CD4-positive, alpha-beta T cell treated with Interleukin-2 at 100 ng/mL for 4 hours (primary cell): ENCODE results near the gene SHISA8.

Experiments used
- DNase-seq: peaks from one replicate; pipeline ENCODE4 v3.0.0-alpha.2; 2020; ENCODE audit warnings: low spot score

SHISA8 gene

DNA sequence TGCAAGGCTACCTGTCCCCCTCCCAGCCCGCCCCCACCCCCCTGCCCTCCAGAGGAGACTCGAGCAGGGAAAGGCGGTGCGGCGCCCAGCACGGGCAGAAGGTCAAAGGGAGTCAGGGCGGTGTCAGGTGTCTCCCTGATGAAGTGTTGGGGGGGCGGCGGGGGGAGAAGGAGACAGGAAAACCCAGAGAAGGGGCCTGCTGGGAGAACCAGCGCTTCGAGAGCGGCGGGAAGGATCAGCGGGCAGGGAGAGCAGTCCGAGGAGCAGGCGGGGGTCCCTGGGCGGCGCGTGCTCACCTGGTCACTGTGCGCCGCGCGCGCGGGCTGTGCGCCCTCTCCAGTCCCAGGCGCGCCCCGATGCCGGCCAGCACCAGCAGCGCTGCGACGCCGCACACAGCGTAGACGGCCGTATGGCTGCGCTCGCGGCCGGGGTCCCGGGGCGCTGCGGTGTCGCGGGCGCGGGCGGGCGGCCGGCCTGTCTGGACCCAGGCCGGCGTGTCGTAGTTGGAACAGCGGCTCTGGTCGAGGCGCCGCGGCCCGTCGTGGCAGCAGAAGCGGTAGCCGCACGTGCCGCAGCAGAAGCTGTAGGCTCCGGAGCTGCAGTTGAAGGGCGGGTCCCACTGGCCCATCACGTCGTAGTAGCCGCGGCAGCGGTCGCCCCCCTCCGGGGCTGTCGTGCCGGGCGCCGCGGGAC, 886 bp downstream of the SHISA8 start:
- no peak for DNase-seq

DNA sequence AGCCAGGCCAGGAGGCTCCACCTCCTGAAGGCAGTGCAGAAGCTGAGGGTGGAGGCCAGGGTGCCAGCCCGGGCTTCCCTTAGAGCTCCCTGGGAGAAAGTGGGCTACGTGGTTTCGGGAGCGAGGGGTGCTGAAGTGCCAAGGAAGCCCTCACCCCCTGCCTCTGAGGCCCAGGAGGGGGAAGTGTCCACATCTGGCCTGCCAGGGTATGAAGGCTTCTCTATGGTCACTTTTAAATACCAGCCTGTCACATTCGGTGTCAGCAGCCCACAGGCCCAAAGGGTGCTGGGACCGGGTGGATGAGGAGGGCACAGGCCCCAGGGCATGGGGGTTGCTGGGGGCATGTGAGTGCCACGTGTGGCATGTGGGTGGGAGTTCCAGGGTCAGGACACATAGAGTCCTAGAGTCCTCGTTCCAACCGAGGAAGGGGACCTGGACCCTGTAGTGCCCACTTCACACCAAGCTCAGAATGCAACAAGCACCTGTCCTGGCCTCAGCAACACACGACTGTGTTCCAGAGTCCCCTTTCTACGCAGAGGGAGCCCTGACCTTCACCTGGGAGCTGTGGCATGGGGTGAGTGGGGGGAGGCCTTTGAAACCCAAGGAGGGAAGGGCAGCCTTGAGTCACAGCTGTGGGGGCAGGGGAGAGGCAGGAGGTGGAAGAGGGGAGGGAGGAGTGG, 1.7 kb downstream of the SHISA8 start:
- no peak for DNase-seq

DNA sequence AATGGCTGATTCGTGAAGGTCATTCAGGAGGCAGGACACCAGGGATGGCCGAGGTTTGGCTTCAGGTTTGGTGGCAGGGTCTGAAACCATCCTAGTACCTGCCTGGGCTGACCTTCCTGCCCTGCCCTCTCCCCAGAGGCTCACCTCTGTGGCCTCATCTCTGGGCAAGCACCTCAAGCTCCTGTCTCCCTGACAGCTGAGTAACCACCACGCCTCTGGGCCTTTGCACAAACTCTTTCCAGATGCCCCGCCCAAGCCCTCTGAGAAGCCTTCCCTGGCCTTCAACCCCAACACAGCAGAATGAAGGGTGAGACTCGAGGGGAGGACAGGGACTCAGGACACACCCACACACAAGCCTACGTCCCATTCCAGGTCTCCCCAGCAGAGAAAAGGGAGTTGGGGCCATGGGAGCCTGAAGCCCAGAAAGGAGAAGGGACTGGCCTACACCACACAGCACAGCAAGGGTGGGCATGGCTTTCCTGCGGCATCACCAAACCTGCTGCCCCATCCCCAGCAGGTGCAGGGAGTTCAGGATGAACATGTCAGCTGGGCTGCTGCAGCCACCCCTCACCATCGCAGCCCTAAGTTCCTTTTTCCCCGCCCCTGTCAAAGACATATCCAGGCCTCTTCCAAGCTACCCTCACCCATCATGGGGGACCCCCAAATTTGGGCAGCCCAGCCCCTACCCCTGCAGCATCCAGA, 2.4 kb downstream of the SHISA8 start:
- DNase-seq = no peak

DNA sequence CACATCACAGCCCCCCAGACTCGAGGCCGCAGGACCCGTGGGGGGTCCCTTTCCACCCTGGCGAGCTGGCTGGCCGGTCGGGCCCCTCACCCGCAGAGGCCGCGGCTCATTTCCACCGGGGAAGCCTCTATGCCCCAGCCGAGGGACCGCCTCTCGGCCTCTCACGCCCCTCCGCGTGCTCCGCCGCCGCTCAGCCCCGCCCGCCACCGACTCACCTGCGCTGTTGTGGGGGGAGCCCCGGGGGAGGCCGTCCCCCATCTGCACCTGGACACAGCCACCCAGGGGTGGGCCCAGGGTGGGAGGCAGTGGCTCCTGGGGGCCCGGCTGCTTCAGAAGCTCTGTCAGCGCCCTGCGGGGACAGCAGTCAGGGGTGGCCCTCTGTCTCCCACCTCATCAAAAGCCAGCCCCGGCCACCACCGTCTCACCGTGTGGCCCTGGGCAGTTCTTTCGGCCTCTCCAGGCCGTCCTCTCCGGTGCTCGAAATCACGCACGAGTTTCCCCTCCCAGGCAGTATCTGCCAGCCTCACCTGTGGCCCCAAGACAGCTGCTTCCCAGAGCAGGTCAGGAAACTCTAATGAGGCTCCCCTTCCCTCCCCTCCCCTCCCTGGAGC, 3.8 kb downstream of the SHISA8 start:
- DNase-seq = no peak

DNA sequence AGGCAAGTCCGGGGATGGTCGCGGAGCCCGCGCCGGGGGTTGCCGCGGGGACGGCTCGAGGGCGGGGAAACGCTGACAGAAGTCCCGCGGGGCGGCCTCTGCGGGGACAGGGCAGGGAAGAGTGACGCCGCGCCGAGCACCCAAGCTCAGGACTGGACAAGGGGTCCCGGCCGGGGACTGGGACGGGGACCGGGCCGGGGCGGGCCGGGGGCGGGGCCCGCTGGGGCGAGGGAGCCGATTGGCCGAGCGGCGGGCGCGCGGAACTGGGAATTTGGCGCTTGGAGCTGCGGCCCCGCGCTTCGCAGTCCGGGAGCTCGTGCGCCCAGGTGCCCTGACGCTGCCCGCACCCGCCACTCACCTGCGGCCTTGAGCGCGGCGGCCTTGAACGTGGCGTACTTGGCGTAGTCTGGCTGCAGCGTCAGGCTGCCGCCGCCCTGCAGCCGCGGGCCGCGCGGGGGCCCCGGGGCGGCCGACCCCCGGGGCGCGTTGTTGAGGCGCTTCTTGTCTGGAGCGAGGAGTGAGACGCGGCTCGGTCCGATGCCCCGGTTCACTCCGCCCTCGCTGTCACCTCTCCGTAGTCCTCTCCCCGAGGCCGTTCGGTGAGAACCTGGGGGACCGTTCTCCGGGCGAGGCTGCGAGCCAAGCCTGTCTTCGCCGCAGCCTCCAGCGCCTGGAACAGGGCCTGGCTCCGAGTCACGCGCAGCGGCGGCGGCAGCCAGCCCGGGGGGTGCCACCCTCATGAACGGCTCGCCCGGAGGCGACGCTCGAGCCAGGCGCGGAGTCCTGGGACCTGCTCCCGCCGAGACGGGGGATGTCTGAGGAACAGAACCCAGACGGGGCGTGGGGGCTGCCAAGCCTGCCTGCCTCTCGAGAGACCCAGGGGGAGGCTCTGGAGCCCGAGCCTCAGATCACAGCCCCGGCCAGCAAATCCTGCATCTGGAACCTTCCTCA, 4.5 kb downstream of the SHISA8 start:
- DNase-seq = peak; percentile 18

DNA sequence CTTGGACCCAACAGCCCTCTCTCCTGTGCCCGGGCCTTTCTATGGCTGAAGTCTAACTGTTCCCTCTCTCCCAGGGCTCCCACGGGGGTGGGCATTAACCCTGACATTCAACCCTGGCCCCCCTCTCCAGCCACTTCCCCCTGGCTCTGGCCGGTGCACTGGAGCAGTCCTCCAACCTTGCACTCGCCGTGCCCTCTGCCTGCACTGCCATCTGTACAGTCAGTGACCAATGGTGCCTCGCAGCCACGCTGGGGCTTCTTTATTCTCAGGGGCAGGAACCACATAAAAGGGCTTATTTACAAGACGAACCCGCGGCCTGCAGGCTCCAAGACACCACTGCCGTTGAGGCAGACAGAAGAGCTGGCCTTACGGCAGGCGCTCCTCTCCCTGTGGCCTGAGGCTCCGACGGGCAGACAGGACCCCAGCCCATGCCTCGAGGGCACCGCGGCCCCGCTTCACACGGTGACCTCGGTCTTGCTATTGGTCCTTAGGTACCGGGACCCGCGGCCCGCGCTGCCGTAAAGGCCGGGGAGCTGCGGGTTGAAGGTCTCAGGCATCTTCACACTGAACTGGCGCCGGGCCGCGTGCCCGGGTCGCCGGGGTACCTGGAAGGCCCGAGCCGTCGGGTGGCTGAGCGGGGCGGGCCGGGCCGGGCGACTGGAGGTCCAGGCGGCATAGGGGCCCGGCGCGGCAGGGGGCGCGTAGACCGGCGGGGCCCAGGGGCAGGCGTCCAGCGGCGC, 5.4 kb downstream of the SHISA8 start:
- DNase-seq = no peak

DNA sequence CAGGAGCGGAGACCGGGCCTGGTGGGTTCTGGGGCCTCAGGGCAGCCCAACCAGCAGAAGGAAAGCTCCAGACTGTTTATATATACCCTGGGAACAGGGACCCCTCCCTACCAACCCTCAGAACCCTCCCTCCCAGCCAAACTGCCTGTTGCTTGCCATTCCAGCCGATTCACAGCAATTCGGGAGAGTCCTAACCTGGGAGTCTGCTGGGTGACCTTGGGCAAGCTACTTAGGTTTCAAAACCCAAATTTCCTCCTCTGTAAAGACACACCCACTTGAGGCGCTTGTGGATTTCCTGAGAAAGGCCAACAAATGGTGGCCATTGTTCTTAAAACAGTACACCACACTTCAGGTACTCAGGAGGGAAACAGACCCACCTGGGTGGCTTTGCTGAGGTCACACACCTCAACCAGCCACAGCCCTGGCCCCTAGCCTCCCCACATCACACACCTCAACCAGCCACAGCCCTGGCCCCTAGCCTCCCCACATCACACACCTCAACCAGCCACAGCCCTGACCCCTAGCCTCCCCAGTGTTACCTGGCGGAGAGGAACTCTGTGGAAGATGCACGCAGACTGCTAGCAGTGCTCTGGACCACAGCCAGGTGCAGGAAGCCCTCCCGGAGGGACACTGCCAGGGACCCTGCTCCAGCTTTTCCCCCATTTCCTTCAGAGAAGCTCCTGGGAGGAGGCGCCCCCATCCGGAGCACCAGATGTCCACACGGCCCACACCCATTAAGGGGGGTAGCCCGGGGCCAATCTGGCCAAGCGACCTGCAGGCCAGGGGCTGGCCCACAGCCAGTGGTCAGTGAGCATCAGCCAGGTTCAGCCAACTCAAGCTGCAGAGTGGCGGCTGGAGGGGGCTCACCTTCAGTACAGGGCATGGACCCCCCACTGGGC, 6.2 kb downstream of the SHISA8 start:
- peak; percentile 37 for DNase-seq

DNA sequence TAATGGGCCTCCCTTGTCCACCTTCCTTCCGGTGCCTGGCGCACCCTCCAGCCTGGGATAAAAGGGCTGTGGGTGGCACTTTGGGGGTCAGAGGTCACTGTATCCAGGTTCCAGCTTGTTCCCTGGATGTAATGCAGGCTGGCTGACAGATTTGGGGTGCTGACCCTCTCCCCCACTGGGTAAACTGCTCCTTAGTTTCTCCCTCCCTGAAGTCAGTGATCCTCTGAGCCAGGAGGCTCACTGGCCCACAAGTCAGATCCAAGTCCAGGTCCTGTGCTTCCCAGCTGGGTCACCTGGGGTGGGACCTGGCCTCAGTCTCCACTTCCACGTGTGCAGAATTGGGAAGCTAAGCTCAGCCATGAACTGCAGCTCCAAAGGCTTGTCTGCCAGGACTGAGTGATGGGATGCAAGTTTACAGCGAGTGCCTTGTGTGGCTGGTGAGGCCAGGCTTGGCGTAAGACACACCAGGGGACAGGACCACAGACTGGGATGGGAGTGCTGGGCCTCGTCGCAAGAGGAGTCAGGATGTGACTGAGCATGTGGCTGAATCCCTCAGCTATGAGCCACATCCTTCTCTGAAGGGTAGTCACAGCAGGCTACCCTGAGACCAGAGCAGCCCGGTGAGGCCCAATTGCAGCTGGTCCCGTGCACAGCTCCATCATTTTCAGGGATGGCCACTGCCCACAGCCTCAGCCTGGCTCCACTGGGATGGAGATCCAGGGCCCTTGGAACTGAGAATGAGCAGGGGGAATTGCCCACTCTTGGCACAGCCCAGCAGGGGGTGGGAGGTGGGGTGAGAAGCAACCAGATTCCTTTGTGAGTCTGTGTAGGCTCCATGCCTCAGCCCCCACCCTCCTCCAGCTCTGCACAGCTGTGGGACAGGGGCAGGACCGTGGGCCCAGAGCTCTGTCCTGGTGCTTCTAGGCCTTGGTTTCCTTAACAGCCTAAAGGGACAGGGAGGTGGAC, 7.2 kb downstream of the SHISA8 start:
- DNase-seq = no peak

DNA sequence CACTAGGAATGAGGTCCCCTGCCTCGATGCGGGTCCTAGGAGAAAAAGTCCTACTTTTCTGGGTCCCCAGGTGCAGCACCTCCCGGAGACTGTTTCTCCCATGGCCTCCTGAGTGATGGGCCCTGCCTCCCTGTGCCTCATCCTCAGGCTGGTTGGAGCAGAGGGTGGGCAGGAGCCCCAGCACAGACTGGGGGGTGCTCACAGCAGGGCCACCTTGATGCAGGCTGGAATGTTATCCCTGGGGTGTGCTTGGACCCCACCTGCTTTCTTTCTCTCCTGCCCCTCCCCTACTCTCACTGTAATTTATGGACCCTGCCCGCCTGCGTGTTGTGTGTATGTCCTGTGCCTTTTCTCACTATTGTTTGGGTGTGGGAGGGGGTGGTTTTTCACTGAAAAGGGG, 8.1 kb downstream of the SHISA8 start:
- DNase-seq = no peak

DNA sequence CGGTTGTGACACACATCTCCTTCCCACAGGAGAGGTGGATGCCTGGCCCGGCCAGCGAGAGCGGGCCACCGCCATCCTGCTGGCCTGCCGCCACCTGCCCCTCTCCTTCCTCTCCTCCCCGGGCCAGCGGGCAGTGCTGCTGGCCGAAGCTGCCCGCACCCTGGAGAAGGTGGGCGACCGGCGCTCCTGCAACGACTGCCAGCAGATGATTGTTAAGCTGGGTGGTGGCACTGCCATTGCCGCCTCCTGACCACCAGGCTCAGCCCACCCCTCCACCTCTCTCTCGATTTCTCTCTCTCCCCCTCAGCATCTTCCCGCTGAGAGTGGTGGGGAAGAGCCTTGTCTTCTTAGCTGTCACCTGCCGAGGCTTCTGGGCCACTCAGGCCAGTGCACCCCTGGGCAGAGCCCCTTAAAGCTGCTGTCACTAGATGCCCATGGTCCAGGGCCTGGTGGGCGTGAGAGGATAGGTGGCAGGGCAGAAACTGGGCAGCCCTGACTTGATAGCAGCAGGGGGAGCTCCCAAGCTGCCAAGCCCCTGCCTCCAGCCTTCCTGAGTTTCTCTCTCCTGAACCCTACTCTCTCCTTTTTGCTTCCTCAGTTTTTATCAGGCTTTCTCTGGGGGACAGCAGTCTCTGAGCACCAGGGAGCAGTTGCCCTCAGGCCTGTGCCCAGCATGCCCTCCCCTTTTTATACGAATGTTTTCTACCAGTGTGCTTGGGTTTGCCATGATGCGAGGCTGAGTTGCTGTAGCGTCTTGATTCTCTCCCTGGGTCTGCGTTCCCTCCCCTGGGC, 9.3 kb downstream of the SHISA8 start:
- DNase-seq = no peak

DNA sequence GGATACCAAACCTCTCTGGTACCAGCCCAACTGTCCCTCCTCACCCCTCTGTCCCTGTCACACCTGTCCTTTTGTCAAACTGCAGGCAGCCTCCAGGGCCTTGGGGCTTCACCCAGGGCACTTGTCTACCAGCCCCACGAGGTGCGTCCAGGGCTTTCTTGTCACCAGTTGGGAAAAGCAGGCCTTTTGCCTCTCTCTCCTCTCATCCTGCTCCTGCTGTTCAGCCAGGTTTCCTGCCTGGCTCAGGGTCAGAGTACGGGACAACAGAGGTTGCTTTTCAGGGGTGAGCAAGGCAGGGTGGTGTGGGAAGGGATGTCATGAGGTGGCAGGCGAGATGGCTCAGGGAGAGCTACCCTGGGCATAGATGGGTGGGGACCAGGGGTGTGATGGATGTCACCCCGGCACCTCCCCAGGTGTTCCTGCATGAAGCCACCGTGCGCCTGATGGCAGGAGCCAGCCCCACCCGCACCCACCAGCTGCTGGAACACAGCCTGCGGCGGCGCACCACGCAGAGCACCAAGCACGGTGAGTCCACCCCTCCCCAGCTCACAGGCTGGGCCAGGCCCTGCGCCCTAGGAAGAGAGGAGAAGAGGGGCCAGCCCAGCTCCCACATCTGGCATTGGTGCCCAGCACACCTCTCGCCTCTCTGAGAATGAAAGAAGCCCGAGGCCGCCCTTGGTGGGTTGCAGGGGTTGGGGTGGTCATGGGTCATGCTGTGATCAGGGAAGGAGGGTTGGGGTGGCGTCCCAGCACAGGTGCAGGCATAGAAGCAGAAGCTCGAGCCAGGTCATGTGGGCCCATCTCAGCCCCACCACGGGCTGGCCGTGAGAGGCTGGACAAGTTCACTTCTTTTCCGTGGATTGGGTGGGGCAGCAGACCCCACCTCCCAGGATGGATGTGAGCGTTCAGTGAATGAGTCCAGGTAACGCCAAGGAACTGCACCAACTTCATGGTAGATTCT, 10.1 kb downstream of the SHISA8 start:
- no peak for DNase-seq

DNA sequence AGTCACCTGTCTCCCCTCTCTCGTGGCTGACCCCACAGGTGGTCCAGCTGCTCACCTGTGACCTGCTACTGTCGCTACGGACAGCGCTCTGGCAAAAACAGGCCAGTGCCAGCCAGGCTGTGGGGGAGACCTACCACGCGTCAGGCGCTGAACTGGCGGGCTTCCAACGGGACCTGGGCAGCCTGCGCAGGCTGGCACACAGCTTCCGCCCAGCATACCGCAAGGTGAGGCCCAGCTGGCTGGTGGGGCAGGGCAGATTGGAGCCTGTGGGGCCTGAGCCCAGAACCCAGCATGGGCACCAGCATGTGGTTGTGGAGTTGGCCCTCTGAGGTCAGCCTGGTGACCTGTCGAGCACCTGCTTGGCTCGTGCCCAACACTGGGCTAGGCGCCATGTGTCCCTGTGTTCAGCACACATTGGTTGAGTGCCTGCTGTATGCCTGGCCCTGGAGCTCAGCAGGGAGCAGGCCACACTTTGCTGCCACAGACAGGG, 11.9 kb downstream of the SHISA8 start:
- DNase-seq = no peak

DNA sequence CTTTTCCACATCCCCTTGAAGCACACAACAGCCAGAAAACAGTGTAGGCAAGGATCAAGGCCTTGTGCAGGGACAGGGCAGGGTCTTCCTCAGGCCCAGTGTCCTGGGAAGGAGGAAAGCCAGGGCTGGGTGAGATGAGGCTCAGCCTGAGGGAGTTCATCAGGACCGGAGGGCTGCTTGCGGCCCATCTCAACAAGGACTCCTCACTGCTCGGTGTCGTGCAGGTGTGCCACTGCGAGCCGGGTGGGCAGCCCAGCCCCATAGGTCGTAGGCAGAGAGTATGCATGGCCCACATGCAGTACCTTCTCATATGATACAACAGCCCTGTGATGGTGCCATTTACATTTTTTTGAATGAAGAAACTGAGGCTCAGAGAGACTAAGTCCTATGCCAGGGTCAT, 12.9 kb downstream of the SHISA8 start:
- no peak for DNase-seq

DNA sequence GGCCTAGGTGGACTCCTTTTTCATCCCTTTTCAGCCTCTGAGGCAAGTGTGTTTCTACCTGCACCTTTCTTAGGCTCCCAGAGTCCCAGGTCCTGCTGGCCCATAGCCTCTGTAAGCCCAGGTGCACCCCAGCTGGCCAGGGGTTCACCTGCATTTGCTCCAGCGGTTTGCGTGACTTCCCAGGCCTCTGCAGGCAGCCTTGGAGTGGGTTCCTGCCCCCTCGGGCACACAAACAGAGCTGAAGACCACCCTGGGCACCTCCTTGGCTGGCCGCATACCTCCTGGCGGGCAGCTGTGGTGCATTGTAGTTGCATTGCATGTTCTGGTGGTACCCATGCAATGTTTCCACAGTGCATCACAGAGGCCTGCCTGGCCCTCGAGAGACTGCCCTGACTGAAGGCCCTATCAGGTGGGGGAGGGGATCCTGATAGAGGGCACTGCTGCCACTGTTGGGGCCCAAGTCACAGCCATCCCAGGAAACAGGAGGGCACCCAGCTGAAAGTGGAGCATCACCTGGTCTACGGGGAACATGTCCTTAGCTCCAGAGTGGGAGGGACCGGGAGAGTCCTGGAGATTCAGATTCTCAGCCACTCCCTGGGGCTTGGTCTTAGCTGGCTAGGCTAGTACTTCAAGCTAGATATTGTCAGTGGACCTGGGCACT, 14.1 kb downstream of the SHISA8 start:
- no peak for DNase-seq

DNA sequence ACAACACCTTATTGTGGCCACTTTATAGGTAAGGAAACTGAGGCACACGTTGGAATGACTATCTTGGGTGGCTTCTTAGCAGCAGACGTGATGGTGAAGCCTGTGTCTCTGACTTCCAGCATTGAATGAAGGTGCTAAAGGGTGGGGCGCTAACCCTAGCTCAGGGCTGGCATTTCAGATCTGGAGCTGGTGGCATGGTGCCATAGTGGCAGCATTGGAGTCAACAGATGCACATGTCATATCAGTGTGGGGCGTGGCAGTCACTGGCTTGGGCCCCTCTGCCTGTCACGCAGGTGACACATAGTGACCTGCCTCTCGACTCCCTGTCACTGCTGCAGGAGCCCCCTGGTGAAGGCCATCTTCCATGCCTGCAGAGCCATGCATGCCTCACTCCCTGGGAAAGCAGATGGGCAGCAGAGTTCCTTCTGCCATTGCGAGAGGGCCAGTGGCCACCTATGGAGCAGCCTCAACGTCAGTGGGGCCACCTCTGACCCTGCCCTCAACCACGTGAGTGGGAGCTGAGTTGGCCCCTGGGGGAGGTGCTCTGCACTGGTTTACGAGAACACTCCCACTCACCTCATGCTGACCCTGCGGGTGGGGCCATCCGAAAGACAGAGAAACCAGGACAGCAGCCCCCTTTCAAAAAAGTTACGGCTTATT, 14.8 kb downstream of the SHISA8 start:
- no peak for DNase-seq
